ENCODE data around the gene PRDM15.

DNA sequence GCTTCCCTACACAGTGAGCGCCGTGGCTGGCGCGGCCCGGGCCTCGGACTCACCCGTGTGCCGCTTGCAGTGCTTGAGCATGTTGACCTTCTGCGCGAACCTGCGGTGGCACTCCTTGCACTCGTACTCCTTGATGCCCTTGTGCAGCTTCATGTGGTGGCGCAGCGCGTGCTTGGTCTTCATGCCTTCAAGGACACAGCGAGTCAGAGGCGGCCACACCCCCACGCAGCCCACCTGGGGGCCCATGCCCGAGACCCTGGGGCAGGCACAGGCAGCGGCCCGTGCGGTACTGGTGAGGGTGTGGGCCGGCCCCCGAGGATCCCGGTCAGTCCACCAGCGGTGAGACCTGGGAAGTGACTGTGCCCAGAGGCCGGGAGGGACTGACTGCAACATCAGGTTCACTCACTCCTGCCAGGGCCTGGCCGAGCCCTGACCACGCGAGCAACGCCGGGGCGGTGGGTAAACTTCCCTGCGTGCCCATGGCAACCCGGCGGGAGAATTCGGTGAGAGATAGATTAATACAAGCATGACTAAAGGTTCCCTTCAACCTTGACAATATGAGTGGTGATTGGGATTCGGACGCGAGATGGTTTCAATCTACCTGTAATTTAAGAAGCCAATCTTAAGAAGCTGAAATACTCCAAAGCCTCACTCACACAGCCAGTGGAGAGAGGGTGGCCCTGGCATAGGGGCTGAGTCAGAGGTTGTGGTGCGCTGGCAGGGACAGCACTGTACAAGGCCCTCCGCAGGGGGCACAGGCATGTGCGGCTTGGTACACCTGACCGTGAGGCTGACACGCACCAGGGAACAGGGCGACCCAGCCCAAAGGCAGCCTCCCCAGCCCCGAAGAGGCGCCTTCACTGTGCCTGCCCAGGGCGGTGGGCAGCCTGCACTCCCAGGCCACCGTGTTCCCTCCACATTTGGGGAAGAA is 63.2 kb downstream of the PRDM15 start:
- TF ChIP-seq EZH2 (IDR thresholded peaks at IDR 0.05; ENCODE audit: insufficient read depth, poor library complexity, severe bottlenecking) (no peak), EZH2phosphoT487 (IDR thresholded peaks at IDR 0.05; ENCODE audit: insufficient read depth, low read depth) (no peak)
